Pulmonary artery endothelial cell (primary cell): ENCODE data around the gene FXYD5. TPM values are rescaled to one million over a fixed set of nuclear protein-coding genes. Genes with fewer than 3 reads are reported as not detected.
A peak's percentile ranks its signal among the peaks of the same experiment; 100 is the strongest.

Source experiments
- DNase-seq: peaks from one replicate; pipeline ENCODE4 v3.0.0-alpha.2; 2011; ENCODE audit warnings: low read depth, low spot score
- total RNA-seq: library from RNA; depleted of rRNA; stranded (reverse); fragments of >200 nt; gene quantifications from 2 replicates; pipeline ENCODE4 v1.2.3, GENCODE V29; 2014

The FXYD5 gene
- total RNA-seq, 1 donor from 2014 or later: 31.8 TPM

- no peak for DNase-seq
Measured at GRCh38 chr19:35212241-35212640, 57.7 kb downstream of the FXYD5 start.

DNA sequence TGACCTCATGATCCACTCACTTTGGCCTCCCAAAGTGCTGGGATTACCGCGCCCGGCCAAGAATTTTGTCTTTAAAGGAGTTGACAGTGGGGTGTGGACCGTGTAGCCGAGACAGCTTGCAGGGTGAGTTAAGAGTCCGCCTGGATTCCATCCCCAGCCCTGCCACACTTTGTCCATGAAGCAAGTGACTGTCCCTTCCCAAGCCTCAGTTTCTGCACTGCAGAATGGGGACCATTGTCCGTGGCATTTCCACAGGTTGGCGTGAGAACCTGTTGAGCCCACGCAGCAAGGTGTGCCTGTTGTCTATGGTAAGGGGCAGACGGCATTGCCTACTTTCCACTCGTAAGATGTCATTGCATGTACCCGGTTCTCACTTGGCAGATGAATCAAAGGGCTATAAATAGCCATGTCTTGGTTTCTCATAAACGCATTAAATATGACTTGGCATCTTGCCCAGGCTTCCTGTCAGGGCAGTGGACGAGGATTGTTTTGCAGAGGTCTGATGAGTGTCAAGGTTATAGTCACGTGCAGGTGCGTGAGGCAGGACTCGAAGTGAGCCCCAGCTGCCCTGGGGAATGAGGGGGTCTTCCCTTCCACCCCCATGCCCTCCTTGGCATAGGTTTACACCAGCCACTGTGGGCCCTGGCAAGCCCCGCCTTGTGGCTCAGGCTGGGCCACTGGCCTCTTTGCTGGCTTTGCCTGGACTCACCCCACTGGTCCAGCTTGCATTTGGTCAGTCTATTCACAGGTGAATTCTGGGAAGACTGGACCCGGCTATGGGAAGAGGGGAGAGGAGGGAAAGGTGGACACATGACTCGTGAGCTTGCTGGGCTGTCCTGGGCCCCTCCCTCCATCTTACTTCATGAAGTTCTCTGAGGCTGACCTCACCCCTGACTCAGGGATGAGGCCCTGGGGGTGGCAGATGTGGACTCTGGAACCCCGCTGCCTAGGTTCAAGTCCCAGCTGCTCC lies 59.4 kb downstream of the FXYD5 start:
- peak; percentile 95 for DNase-seq

GRCh38 chr19:35214766-35215422 lies 60.4 kb downstream of the FXYD5 start:
- DNase-seq: no peak

DNA sequence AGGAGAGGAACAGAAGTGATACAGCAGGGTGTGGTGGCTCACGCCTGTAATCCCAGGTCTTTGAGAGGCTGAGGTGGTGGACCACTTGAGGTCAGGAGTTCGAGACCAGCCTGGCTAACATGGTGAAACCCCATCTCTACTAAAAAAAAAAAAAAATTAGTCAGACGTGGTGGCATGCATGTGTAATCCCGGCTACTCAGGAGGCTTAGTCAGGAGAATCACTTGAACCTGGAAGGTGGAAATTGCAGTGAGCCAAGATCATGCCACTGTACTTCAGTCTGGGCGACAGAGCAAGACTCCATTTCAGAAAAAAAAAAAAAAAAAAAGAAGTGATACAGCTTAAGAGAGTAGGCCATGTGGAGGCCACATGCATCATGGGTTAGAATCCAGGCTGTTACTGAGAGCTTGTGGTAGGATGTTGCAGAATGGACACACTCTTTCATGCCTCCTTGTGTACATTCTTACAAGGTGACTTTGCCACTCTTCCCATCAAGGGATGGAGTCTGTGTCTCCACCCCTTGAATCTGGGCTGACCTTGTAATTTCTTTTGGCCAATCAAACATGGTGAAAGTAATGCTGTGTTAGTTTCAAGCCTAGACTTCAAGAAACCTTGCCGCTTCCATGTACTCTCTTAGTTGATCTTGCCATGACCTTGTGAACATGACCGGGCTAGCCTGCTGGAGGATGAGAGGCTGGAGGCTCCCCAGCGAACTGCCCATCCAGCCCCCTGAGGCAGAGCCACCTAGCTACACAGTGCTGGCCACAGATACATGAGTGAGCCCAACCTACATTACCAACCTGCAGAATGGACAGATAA lies 61.7 kb downstream of the FXYD5 start:
- DNase-seq: no peak

GRCh38 chr19:35216833-35217648 lies 62.5 kb downstream of the FXYD5 start:
- DNase-seq: no peak

DNA sequence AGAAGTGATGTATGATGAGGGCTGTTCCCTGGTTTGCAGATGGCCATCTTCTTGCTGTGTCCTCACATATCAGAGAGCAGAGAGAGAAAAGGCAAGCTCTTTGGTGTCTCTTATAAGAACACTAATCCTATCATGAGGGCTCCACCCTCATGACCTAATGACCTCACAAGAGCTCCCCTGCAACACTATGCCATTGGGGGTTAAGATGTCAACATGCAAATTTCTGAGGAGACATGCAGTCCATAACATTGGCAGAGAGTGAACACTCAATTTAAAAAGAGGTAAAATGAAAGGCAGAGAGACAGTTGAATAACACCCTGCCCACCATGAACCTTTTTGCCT lies 63.1 kb downstream of the FXYD5 start:
- DNase-seq: no peak

- DNase-seq: no peak
Measured at GRCh38 chr19:35219008-35219407, 64.5 kb downstream of the FXYD5 start.

Other genes starting within 250 kb of the FXYD5 start
- 3.2 and 5.0 TPM in 2 replicates for gene ZNF30, start 227.8 kb upstream of the FXYD5 start, total RNA-seq
- 30.8 and 38.7 TPM in 2 replicates for gene ZNF792, start 190.5 kb upstream of the FXYD5 start, total RNA-seq
- gene GRAMD1A, start 154.4 kb upstream of the FXYD5 start, total RNA-seq: 43.0 and 46.6 TPM in 2 replicates
- gene SCN1B, start 124.3 kb upstream of the FXYD5 start, total RNA-seq: 13.8 and 19.5 TPM in 2 replicates
- gene HPN, start 113.0 kb upstream of the FXYD5 start, total RNA-seq: 0.04 TPM in 1 of 2 replicates, not detected in the other
- not detected in 2 replicates for gene FXYD3, start 38.9 kb upstream of the FXYD5 start, total RNA-seq
- not detected in 2 replicates for gene LGI4, start 19.7 kb upstream of the FXYD5 start, total RNA-seq
- 0.26 TPM in 1 of 2 replicates, not detected in the other for gene FXYD1, start 15.9 kb upstream of the FXYD5 start, total RNA-seq
- gene FXYD7, start 11.5 kb upstream of the FXYD5 start, total RNA-seq: not detected in 2 replicates
- gene FAM187B, start 74.0 kb downstream of the FXYD5 start, total RNA-seq: not detected in 2 replicates
- 0.25 and 0.40 TPM in 2 replicates for gene LSR, start 94.3 kb downstream of the FXYD5 start, total RNA-seq
- 43.4 and 48.8 TPM in 2 replicates for gene USF2, start 114.2 kb downstream of the FXYD5 start, total RNA-seq
- 0.07 TPM in 2 replicates for gene HAMP, start 127.8 kb downstream of the FXYD5 start, total RNA-seq
- gene MAG, start 137.4 kb downstream of the FXYD5 start, total RNA-seq: 0.07 TPM in 1 of 2 replicates, not detected in the other
- gene CD22, start 174.5 kb downstream of the FXYD5 start, total RNA-seq: 0.60 TPM in 1 of 2 replicates, not detected in the other
- not detected in 2 replicates for gene FFAR1, start 193.2 kb downstream of the FXYD5 start, total RNA-seq
- not detected in 2 replicates for gene FFAR3, start 203.7 kb downstream of the FXYD5 start, total RNA-seq
- gene GPR42, start 216.3 kb downstream of the FXYD5 start, total RNA-seq: not detected in 2 replicates